PC-9 (cell line): Measurements from ENCODE around the gene CD200. TPM values are rescaled to one million over a fixed set of nuclear protein-coding genes. Genes with fewer than 3 reads are reported as not detected.

Experiments
- BruUV-seq: library from RNA; stranded (reverse); fragments of 400-500 nt; replicated peaks from 2 replicates; lab custom pipeline; 2021; lab: Mats Ljungman, UMichigan
- CTCF ChIA-PET: fragments of 300-600 bp; sonication (Branson Sonifier 250); formaldehyde crosslinking; loops from one replicate; lab custom pipeline; 2022; ENCODE audit warnings: antibody characterized with exemption; lab: Charles Lee
- POLR2A ChIA-PET: fragments of 300-600 bp; sonication (Branson Sonifier 250); formaldehyde crosslinking; loops from one replicate; lab custom pipeline; 2022; ENCODE audit warnings: antibody characterized with exemption; ENCODE audit not compliant: unreplicated experiment; lab: Charles Lee
- DNase-seq, 2 experiments: peaks; one replicate each; pipeline versions ENCODE4 v3.0.0 to v3.0.0-alpha.2; 2015 to 2022; ENCODE audit warnings: mixed read lengths in 1 of 2
- H2AFZ ChIP-seq: fragments of 200-600 bp; sonication (generic); 2 replicates; pipeline ENCODE4 v1.8.1; 2017; ENCODE audit warnings: antibody characterized with exemption
- H3F3A ChIP-seq: fragments of 200-600 bp; sonication (generic); 2 replicates; pipeline ENCODE4 v1.8.1; 2017; ENCODE audit warnings: antibody characterized with exemption, mild to moderate bottlenecking, low read depth; ENCODE audit not compliant: insufficient read depth
- H3K27ac ChIP-seq: fragments of 200-600 bp; sonication (generic); 2 replicates; pipeline ENCODE4 v1.6.1; 2016; ENCODE audit warnings: mixed run types
- H3K27me3 ChIP-seq: fragments of 200-600 bp; sonication (generic); 2 replicates; pipeline ENCODE4 v1.6.1; 2016; ENCODE audit warnings: low read depth, mixed run types; ENCODE audit not compliant: insufficient read depth
- H3K36me3 ChIP-seq: fragments of 200-600 bp; sonication (generic); 2 replicates; pipeline ENCODE4 v1.6.1; 2016; ENCODE audit warnings: low read depth, mixed run types
- H3K4me1 ChIP-seq: fragments of 200-600 bp; sonication (generic); replicated peaks from 2 replicates; pipeline ENCODE4 v1.6.1; 2016; ENCODE audit warnings: mixed run types; ENCODE audit not compliant: insufficient read depth
- H3K4me2 ChIP-seq: fragments of 200-600 bp; sonication (generic); 2 replicates; pipeline ENCODE4 v1.6.1; 2017; ENCODE audit warnings: mixed run types
- H3K4me3 ChIP-seq: fragments of 200-600 bp; sonication (generic); 2 replicates; pipeline ENCODE4 v1.6.1; 2016; ENCODE audit warnings: mixed run types
- H3K79me2 ChIP-seq: fragments of 200-600 bp; sonication (generic); 2 replicates; pipeline ENCODE4 v1.6.1; 2017; ENCODE audit warnings: low read depth, mixed run types
- H3K9me2 ChIP-seq: fragments of 200-600 bp; sonication (generic); 2 replicates; pipeline ENCODE4 v1.8.1; 2017; ENCODE audit warnings: mild to moderate bottlenecking; ENCODE audit not compliant: insufficient read depth
- H3K9me3 ChIP-seq: fragments of 200-600 bp; sonication (generic); 2 replicates; pipeline ENCODE4 v1.8.1; 2016; ENCODE audit warnings: low read depth; ENCODE audit not compliant: insufficient read depth
- H4K20me1 ChIP-seq: fragments of 200-600 bp; sonication (generic); 2 replicates; pipeline ENCODE4 v1.8.1; 2017; ENCODE audit not compliant: insufficient read depth
- CTCF ChIP-seq: fragments of 200-600 bp; sonication (generic); conservative IDR thresholded peaks from 2 replicates; pipeline ENCODE4 v1.6.1; 2017; ENCODE audit warnings: mixed run types, antibody characterized with exemption, mild to moderate bottlenecking, moderate library complexity
- EZH2 ChIP-seq: fragments of 200-600 bp; sonication (generic); IDR thresholded peaks from 2 replicates; pipeline ENCODE4 v1.8.0; 2017; ENCODE audit warnings: antibody characterized with exemption, low read depth
- intact Hi-C: fragments of 100-400 bp; cut with micrococcal nuclease; formaldehyde crosslinking; loops from one replicate; pipeline ENCODE4 v1.10.0; 2022; ENCODE audit not compliant: unreplicated experiment
- total RNA-seq: library from RNA; stranded (reverse); gene quantifications from 2 replicates; pipeline ENCODE4 v1.2.3, GENCODE V29; 2021

CD200 gene
- total RNA-seq, 1 experiment from 2014 or later = 4.0 TPM

- no peaks in the 10 kb centered on the region for H3K79me2 ChIP-seq
- CTCF ChIA-PET = no interaction called here
- H3K27me3 ChIP-seq = no peaks in the 10 kb centered on the region
- intact Hi-C loops = no loop called here
- no peak for TF ChIP-seq CTCF
- TF ChIP-seq EZH2 = no peak
- H3K27ac ChIP-seq = no peak overlapping the region
- 0 out of 2 replicates have a peak, but pooled peaks cover 6% of the 10 kb centered on the region for H3K9me3 ChIP-seq
- no peaks in the 10 kb centered on the region for H3K36me3 ChIP-seq
- POLR2A ChIA-PET = interaction anchor here (0.8 kb wide), 1 partner anchor 1137 kb away, joined by 12 read pairs; no protein-coding TSS in a partner anchor
- no peak overlapping the region for H3K4me3 ChIP-seq
- no peaks in the 10 kb centered on the region for H4K20me1 ChIP-seq
- no peak overlapping the region for H2AFZ ChIP-seq
- no peaks in the 10 kb centered on the region for H3F3A ChIP-seq
- no peak overlapping the region for H3K4me2 ChIP-seq
- DNase-seq = no peak
- H3K9me2 ChIP-seq = no peaks in the 10 kb centered on the region; the same call in 1 of the 2 replicates
- no peaks in the 10 kb centered on the region for H3K4me1 ChIP-seq
- no TSS peak for BruUV-seq
These were observed 46.2 kb downstream of the CD200 start for GRCh38 chr3:112379020-112379690.

- H3K4me1 ChIP-seq = no peaks in the 10 kb centered on the region
- H3K9me3 ChIP-seq = 0 out of 2 replicates have a peak, but pooled peaks cover 6% of the 10 kb centered on the region
- TF ChIP-seq CTCF (no peak), EZH2 (no peak)
- DNase-seq = no peak
- H3K4me2 ChIP-seq = no peak overlapping the region
- ChIA-PET CTCF (no interaction called here), POLR2A (no interaction called here)
- H3K4me3 ChIP-seq = no peak overlapping the region
- H4K20me1 ChIP-seq = no peaks in the 10 kb centered on the region
- no peaks in the 10 kb centered on the region for H3K9me2 ChIP-seq
- H3K27me3 ChIP-seq = no peaks in the 10 kb centered on the region
- no peaks in the 10 kb centered on the region for H3F3A ChIP-seq
- no peak overlapping the region for H3K27ac ChIP-seq
- BruUV-seq = no TSS peak
- H3K79me2 ChIP-seq = no peaks in the 10 kb centered on the region
- H3K36me3 ChIP-seq = no peaks in the 10 kb centered on the region
- intact Hi-C loops = no loop called here
- no peak overlapping the region for H2AFZ ChIP-seq
These were observed 49.0 kb downstream of the CD200 start for GRCh38 chr3:112381673-112382542.

GRCh38 chr3:112382543-112383160 is 49.7 kb downstream of the CD200 start:
- H3K9me3 ChIP-seq = 0 out of 2 replicates have a peak, but pooled peaks cover 6% of the 10 kb centered on the region
- H3K9me2 ChIP-seq = no peaks in the 10 kb centered on the region
- no peaks in the 10 kb centered on the region for H3K4me1 ChIP-seq
- no TSS peak for BruUV-seq
- H3K4me2 ChIP-seq = no peak overlapping the region
- no peaks in the 10 kb centered on the region for H3K27me3 ChIP-seq
- no peak for TF ChIP-seq EZH2
- no peak for TF ChIP-seq CTCF
- no peaks in the 10 kb centered on the region for H3F3A ChIP-seq
- no peaks in the 10 kb centered on the region for H3K79me2 ChIP-seq
- CTCF ChIA-PET = no interaction called here
- H3K27ac ChIP-seq = no peak overlapping the region
- DNase-seq = no peak
- POLR2A ChIA-PET = no interaction called here
- H3K36me3 ChIP-seq = no peaks in the 10 kb centered on the region
- no peaks in the 10 kb centered on the region for H4K20me1 ChIP-seq
- H3K4me3 ChIP-seq = no peak overlapping the region
- no peak overlapping the region for H2AFZ ChIP-seq
- intact Hi-C loops = no loop called here
